NCI-H510A treated with DMSO at 0.1 percent for 48 hours (cell line): ENCODE results near the gene NSUN5.
"Not testable (repeated sequence)": the region's sequence is repeated elsewhere in the genome, so short reads cannot be mapped to it uniquely, and the experiment has no call there.

Experiments
- DNase-seq: peaks from one replicate; lab custom pipeline; 2025; lab: John Stamatoyannopoulos, UW

Gene NSUN5

GRCh38 chr7:73308665-73309214 is at the start of gene NSUN5:
TSS of gene NSUN5 (minus strand) at chr7:73308826. CDS start at chr7:73308790, 36 bp downstream.
- DNase-seq, result peak; percentile 67

- DNase-seq, result no peak
Measured at GRCh38 chr7:73356159-73356558, 47.5 kb upstream of the NSUN5 start.

- no peak for DNase-seq
Measured at GRCh38 chr7:73354821-73355220, 46.2 kb upstream of the NSUN5 start.

- no peak for DNase-seq
Measured at GRCh38 chr7:73354196-73354595, 45.6 kb upstream of the NSUN5 start.

GRCh38 chr7:73353243-73353642 is 44.6 kb upstream of the NSUN5 start:
- peak; percentile 45 for DNase-seq

- no peak for DNase-seq
Measured at GRCh38 chr7:73352784-73353183, 44.2 kb upstream of the NSUN5 start.

GRCh38 chr7:73351447-73352167 is 43.0 kb upstream of the NSUN5 start:
- no peak for DNase-seq

- DNase-seq, result no peak
Measured at GRCh38 chr7:73350306-73351068, 41.9 kb upstream of the NSUN5 start.

- DNase-seq, result no peak
Measured at GRCh38 chr7:73349763-73350162, 41.1 kb upstream of the NSUN5 start.

- no peak for DNase-seq
Measured at GRCh38 chr7:73345951-73346350, 37.3 kb upstream of the NSUN5 start.

- DNase-seq, result no peak
Measured at GRCh38 chr7:73345538-73345937, 36.9 kb upstream of the NSUN5 start.

- DNase-seq, result no peak
Measured at GRCh38 chr7:73343671-73344380, 35.2 kb upstream of the NSUN5 start.

GRCh38 chr7:73342645-73343044 is 34.0 kb upstream of the NSUN5 start:
- no peak for DNase-seq

- DNase-seq, result no peak
Measured at GRCh38 chr7:73341877-73342276, 33.3 kb upstream of the NSUN5 start.

GRCh38 chr7:73340514-73340913 is 31.9 kb upstream of the NSUN5 start:
- peak; percentile 56 for DNase-seq

- no peak for DNase-seq
Measured at GRCh38 chr7:73338321-73338720, 29.7 kb upstream of the NSUN5 start.

- no peak for DNase-seq
Measured at GRCh38 chr7:73332447-73332846, 23.8 kb upstream of the NSUN5 start.

GRCh38 chr7:73330772-73331171 is 22.1 kb upstream of the NSUN5 start:
- no peak for DNase-seq

GRCh38 chr7:73329861-73330581 is 21.4 kb upstream of the NSUN5 start:
- no peak for DNase-seq

GRCh38 chr7:73328696-73329095 is 20.1 kb upstream of the NSUN5 start:
- DNase-seq, result no peak

- DNase-seq, result not testable (repeated sequence)
Measured at GRCh38 chr7:73327922-73328321, 19.3 kb upstream of the NSUN5 start, which contains the start of the genes FKBP6 and TRIM50. TSS of gene FKBP6 (plus strand) at chr7:73328161. CDS start at chr7:73328429, 268 bp downstream. TSS of gene TRIM50 (minus strand) at chr7:73328082. CDS start at chr7:73324787, 3,295 bp downstream.

- not testable (repeated sequence) for DNase-seq
Measured at GRCh38 chr7:73327449-73327848, 18.8 kb upstream of the NSUN5 start.
